ENCODE data around the gene KCNAB1. TPM values are rescaled to one million over a fixed set of nuclear protein-coding genes. Genes with fewer than 3 reads are reported as not detected.

KCNAB1 gene
- total RNA-seq, 1 donor from 2014 or later, result 0.21 TPM

GRCh38 chr3:156543043-156543555 is 422.7 kb downstream of the KCNAB1 start:
- no peak for DNase-seq (ENCODE audit: extremely low spot score, unreplicated experiment)
- Mint-ChIP-seq H3K36me3 (ENCODE audit: unreplicated experiment) (peaks cover 54% of the 10 kb centered on the region), H3K27ac (ENCODE audit: unreplicated experiment) (peak overlapping the region; percentile 78), H3K4me3 (ENCODE audit: unreplicated experiment) (peak overlapping the region; percentile 30), H3K9me3 (ENCODE audit: unreplicated experiment) (no peaks in the 10 kb centered on the region), H3K4me1 (ENCODE audit: unreplicated experiment) (peaks cover 58% of the 10 kb centered on the region), H3K27me3 (ENCODE audit: unreplicated experiment) (no peaks in the 10 kb centered on the region)
- no peak for TF ChIP-seq CTCF (IDR thresholded peaks at IDR 0.05)

GRCh38 chr3:156547637-156548036 is 427.3 kb downstream of the KCNAB1 start:
- H3K36me3 Mint-ChIP-seq (ENCODE audit: unreplicated experiment), result peaks cover 78% of the 10 kb centered on the region
- no peaks in the 10 kb centered on the region for H3K9me3 Mint-ChIP-seq (ENCODE audit: unreplicated experiment)
- no peak overlapping the region for H3K4me3 Mint-ChIP-seq (ENCODE audit: unreplicated experiment)
- DNase-seq (ENCODE audit: extremely low spot score, unreplicated experiment), result no peak
- H3K4me1 Mint-ChIP-seq (ENCODE audit: unreplicated experiment), result peaks cover 87% of the 10 kb centered on the region
- no peak for TF ChIP-seq CTCF (IDR thresholded peaks at IDR 0.05)
- no peaks in the 10 kb centered on the region for H3K27me3 Mint-ChIP-seq (ENCODE audit: unreplicated experiment)
- peak overlapping the region; percentile 71 for H3K27ac Mint-ChIP-seq (ENCODE audit: unreplicated experiment)

GRCh38 chr3:156548041-156548687 is 427.8 kb downstream of the KCNAB1 start:
- TF ChIP-seq CTCF (IDR thresholded peaks at IDR 0.05), result no peak
- H3K27ac Mint-ChIP-seq (ENCODE audit: unreplicated experiment), result peak overlapping the region; percentile 71
- H3K4me1 Mint-ChIP-seq (ENCODE audit: unreplicated experiment), result peaks cover 87% of the 10 kb centered on the region
- H3K4me3 Mint-ChIP-seq (ENCODE audit: unreplicated experiment), result no peak overlapping the region
- peaks cover 79% of the 10 kb centered on the region for H3K36me3 Mint-ChIP-seq (ENCODE audit: unreplicated experiment)
- H3K9me3 Mint-ChIP-seq (ENCODE audit: unreplicated experiment), result no peaks in the 10 kb centered on the region
- H3K27me3 Mint-ChIP-seq (ENCODE audit: unreplicated experiment), result no peaks in the 10 kb centered on the region
- DNase-seq (ENCODE audit: extremely low spot score, unreplicated experiment), result no peak

- Mint-ChIP-seq H3K27me3 (ENCODE audit: unreplicated experiment) (no peaks in the 10 kb centered on the region), H3K4me3 (ENCODE audit: unreplicated experiment) (no peak overlapping the region), H3K4me1 (ENCODE audit: unreplicated experiment) (peaks cover 87% of the 10 kb centered on the region), H3K27ac (ENCODE audit: unreplicated experiment) (peak overlapping the region; percentile 69), H3K9me3 (ENCODE audit: unreplicated experiment) (no peaks in the 10 kb centered on the region), H3K36me3 (ENCODE audit: unreplicated experiment) (peaks cover 75% of the 10 kb centered on the region)
- TF ChIP-seq CTCF (IDR thresholded peaks at IDR 0.05), result no peak
- no peak for DNase-seq (ENCODE audit: extremely low spot score, unreplicated experiment)
Measured at GRCh38 chr3:156548902-156549301, 428.5 kb downstream of the KCNAB1 start.

GRCh38 chr3:156551261-156551660 is 430.9 kb downstream of the KCNAB1 start:
- Mint-ChIP-seq H3K9me3 (ENCODE audit: unreplicated experiment) (no peaks in the 10 kb centered on the region), H3K36me3 (ENCODE audit: unreplicated experiment) (peaks cover 61% of the 10 kb centered on the region), H3K4me1 (ENCODE audit: unreplicated experiment) (peaks cover 76% of the 10 kb centered on the region), H3K27ac (ENCODE audit: unreplicated experiment) (peak overlapping the region; percentile 59), H3K4me3 (ENCODE audit: unreplicated experiment) (no peak overlapping the region), H3K27me3 (ENCODE audit: unreplicated experiment) (no peaks in the 10 kb centered on the region)
- TF ChIP-seq CTCF (IDR thresholded peaks at IDR 0.05), result no peak
- no peak for DNase-seq (ENCODE audit: extremely low spot score, unreplicated experiment)

All from osteocyte (in vitro differentiated cells).